Glomerular visceral epithelial cell (primary cell): ENCODE results near the gene FGFR2.

Experiments
- DNase-seq: peaks from one replicate; pipeline ENCODE4 v3.0.0-alpha.2; 2016; ENCODE audit errors: extremely low spot score

The FGFR2 gene

GRCh38 chr10:121493521-121493920 is 104.7 kb downstream of the FGFR2 start:
- no peak for DNase-seq

GRCh38 chr10:121490871-121491519 is 107.2 kb downstream of the FGFR2 start:
- no peak for DNase-seq

DNA sequence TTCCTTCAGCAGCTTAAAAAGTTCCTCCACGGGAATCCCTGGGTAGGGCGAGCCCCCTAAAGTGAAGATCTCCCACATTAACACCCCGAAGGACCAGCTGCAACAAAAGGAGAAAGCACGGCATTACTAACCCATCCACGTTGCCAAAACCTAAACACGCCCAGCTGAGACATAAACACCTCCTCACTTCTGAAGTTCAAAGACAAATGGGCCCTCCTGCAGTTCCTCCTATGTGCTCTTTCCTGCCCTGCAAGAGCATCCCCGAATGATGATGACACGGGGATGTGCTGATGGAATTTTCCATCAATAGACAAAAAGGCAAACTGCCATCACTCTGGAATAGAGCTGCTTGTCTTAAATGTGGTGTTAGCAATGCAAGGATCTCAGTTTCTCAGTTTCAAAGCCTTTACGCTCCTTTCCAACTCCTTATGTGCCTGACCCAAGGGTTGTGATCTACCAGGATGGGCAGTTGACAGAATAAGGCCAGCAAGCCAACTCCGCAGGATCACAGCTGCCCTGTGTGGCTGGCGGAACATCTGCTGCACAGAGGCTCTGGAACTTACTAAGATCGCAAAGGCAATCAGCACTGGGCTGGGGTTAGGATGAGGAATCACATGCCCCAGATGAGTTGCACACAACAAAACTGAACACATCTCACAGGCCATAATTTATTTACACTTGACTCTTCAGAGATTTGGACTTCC is 112.7 kb downstream of the FGFR2 start:
- DNase-seq = no peak

DNA sequence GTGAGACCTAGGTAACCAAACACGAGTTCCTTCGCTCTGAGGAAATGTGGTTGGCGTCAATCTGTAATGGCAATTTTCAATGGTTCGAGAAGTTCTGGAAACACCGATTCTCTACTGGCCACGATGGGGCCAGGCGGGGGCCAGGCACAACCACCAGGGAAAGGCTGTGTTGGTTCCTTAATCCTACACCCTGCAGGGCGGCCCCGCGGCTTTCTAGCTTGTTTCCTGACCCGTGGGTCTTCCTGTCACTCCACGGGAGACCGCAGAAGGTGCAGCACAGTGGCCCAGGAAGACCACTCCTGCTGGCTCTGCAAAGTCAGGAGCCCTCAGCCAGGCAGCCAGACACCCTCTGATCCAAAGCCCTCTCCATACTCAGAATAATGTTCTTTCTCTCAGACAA is 113.4 kb downstream of the FGFR2 start:
- DNase-seq = no peak

DNA sequence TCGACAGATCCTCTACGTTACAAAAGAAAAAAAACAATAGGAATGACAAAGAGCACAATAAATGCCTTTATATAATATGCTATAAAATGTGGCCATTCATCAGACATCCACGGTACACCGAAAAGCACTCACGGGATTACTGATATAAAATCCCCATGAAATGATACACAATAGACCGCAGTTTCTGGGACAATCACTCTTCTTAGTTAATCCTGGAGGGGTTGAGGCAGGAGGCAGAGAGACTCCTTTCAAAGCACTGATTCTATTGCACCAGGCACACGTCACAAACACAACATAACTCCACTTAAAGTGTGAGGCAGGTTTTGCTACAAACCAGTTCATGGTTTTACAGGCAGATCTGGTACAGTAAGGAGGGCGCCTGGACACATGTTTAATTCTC is 113.8 kb downstream of the FGFR2 start:
- no peak for DNase-seq

DNA sequence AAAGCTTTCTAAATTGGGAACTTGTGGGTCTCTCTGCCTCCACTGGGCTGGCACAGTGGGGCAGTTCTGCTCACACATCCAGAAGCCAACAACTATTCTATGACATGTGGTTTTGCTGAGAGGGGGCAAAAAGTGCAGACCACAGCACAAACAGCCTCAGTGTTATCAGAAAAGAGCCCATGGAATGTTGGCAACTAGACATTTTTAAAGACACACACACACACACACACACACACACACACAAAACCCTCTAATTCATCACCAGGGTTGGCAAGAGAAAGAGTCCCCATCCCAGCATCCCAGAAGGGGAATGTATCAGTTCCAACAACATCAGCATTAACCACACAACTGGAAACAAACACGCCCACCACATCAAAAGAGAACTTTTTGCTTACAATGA is 117.1 kb downstream of the FGFR2 start:
- no peak for DNase-seq

- DNase-seq = no peak
These were observed 119.7 kb downstream of the FGFR2 start for GRCh38 chr10:121478556-121478955.

GRCh38 chr10:121469797-121470606 is 128.2 kb downstream of the FGFR2 start:
- DNase-seq = no peak

DNA sequence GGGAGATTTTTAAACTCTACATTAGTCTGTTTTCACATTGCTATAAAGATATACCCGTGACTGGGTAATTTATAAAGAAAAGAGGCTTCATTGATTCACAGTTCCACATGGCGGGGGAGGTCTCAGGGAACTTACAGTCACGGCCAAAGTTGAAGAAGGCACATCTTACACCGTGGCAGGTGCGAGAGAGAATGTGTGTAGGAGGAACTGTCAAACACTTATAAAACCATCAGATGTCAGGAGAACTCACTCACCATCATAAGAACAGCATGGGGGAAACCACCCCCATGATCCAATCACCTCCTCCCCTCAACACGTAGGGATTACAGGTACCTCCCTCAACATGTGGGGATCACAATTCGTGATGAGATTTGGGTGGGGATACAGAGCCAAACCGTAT is 129.5 kb downstream of the FGFR2 start:
- DNase-seq = no peak

DNA sequence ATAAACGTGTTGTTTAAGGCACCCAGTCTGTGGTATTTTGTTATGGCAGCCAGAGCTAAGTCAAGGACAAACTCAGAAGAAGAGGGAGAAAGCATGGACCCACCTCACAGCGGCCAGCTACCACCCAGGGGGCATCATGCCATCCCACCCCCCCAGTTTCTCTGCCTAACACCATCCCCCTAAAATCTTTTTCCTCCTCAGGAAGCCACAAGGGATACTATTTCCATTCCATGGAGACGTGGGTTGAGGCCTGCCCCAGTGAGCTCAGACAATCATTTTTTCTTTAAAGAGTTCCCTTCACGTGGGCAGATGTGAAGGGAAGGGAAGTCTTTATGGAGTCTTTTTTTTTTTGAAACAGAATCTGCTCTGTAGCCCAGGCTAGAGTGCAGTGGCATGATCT is 131.8 kb downstream of the FGFR2 start:
- DNase-seq = no peak

GRCh38 chr10:121465215-121465614 is 133.0 kb downstream of the FGFR2 start:
- no peak for DNase-seq

DNA sequence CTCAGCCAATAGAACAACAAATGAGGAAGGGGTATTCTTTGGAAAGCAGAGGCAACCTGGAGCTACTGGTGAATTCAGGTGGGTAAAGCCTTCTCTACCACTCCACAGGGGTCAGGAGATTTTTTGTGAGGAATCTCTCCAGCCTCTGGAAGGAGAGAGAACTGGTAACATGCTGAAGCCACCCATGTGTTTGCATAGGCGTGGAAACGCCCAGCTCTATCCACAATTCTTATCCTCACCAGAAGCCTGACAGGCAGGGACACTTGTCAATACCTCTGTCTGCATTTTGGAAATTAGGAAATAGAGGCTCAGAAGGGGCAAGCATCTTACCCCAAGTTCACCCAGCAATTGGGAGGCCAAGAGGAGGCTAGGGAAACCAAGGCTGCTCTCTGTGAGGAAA is 133.7 kb downstream of the FGFR2 start:
- DNase-seq = no peak

DNA sequence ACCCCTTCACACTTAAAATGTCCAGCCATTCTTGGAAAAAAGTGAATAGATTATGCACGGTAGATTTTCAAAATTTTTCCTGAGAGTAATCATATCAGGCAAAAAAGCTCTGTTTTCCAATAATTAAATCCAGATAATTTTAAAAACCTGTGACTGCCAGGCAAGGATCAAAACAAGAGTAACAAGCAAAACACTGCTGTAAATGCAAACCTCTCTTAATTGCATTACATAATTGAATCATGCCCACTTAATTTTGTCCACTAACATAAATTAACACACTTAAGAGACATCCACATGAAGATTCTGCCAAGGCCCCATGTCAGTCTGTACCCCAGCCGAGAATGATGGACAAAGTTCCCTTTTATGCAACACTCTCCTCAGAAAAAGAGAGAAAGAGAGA is 135.3 kb downstream of the FGFR2 start:
- no peak for DNase-seq

DNA sequence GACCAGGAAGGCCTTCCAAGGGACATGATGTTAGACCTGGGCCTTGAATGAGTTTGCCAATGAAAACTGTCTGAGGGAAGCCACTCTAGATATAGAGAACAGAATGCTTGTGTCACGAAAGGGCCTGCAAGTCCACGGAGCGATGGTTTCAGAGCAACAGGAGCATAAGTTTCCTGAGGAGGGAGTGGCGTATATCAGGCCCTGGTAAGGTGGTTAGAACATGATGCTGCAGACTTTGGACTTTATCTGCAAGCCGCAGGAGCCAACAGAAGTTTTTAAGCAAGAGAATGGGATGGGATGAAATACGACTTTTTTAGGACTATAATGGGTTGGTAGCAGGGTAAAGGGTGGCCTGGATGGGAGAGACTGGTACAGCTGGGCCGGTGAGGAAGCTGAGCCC is 136.0 kb downstream of the FGFR2 start:
- no peak for DNase-seq

DNA sequence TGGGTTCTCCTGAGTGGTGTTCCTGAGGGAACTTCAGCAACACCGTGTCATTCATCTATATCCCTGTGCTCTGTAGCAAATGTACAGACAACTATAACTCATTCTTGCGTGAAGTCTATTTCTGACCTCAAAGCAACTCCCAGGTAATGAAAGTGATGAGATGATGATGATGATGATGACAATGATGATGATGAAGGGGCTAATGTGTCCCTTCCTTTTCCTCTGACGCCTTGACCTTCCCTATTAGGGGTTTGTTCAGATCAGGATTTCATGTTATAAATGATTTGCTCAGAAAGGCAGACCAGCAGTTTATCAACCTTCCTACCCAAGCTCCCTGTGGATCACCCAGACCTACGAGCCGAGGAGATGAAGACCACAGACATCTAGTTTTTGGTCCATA is 136.9 kb downstream of the FGFR2 start:
- DNase-seq = no peak

GRCh38 chr10:121460733-121461132 is 137.5 kb downstream of the FGFR2 start:
- DNase-seq = no peak

DNA sequence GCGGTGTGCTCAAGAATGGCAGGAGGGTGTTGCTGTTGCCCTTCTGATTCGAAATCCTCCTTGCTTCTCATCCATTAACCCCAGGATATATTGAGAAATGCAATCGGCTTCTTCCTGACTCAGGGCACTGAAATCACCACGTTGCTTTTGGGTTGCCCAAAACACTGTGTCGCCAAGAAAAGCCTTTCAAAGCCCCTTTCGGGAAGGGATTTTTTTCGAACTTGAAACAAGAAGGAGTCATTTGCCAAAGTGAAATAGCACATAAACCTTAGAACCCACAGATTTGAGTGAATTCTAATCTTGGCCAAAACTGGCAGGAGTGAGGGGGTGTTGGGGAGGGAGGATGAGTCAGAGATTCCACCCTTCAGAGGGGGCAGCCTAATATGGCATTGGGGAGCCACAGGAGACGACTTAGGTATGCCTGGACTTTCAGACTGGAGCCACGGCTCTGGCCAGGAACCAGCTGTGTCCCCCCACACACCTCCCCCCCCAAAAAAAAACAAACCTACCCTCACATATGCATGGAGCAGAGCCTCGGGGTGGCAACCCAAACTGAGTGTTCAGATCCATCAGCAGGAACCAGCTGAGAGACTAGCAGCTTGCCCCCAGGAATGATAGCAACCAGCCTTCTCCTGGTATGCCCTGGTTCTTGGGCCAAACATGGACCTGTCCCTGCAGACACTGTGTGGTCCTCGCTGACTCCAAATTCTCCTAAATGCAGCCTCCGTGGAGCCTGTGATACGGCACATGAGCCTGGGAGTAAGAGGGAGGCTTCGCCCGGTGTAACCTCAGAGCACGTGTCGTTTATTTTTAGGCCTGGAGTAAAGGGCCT is 138.4 kb downstream of the FGFR2 start:
- DNase-seq = no peak

- DNase-seq = no peak
These were observed 139.0 kb downstream of the FGFR2 start for GRCh38 chr10:121459279-121459621.

DNA sequence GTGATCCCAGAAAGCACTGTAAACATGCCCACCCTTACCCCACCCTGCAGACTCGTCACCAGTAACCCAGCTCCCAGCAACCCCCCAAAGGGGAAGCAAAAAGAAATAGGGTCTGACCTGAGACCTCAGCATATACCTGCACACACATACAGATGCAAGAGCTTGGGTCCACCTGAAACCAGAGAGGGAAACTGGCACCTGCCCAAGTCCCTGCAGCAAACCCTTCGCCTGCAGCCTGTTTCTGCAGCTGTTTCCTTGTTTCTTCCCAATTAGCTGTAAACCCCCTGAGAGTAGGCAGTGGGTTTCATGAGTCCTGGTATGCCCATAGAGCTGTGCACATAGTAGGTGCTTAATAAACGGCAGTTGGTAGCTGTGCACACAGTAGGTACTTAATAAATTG is 140.5 kb downstream of the FGFR2 start:
- DNase-seq = no peak

DNA sequence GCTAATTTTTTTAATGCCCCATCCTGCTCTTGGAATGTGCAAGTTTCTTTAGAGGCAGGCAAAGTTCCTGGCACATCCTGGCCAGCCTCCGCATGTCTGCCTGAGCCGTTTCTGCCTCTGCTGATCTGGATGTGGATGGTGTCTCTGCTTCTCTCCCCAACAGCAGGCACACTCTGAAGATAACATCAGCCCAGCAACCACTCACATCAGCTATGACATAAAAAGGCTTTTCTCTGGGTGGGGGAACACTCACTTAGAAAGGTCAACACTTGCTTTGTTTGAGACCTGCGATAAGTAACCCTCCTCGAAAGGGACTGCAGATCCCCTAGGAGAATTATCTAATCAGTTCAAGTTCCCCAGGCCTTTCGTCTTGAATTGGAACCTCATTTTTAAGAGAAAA is 142.9 kb downstream of the FGFR2 start:
- DNase-seq = no peak

DNA sequence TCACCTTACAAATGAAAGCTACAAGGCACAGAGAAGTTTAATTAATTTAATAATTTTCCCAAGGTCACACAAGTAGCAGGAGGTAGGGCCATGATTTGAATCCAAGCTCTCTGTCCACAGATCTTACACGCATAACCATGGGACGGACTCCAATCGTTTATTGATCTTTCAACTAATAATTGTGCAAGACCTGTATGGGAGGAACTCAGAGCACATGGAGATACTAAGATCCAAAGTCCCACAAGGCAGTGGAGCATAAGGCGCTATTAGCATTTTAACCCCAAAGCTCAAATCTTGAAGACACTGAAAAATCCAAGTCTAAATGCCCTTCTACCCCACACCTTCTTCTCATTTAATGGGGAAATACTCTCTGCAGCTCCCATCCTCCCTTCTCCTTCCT is 143.5 kb downstream of the FGFR2 start:
- DNase-seq = no peak

DNA sequence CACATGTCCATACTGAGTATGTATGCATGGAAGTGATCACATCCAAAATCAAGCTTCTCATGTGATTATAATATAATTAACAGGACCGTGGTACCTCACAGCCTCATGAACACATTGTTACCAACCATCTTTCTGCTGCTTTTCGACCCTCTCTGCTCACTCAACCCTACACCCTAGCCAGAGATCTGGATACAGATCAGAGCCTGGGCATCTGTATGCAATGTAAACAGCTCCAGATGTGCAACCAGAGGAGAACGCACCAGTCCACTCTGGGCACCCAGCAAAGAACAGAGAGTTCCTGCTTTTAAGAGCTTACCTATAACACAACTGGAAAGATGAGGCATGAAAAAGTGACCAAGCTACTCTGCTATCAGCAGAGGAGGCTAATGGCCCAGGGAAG is 145.1 kb downstream of the FGFR2 start:
- DNase-seq = no peak
